HG03565 (cell line): ENCODE data around the gene MEP1B.
"Not testable (repeated sequence)": the region's sequence is repeated elsewhere in the genome, so short reads cannot be mapped to it uniquely, and the experiment has no call there.

Experiments used
- ATAC-seq: cut with Tn5 transposase; IDR thresholded peaks from one replicate; pipeline ENCODE4 v1.9.1; 2021; ENCODE audit warnings: mild to moderate bottlenecking, moderate library complexity; ENCODE audit not compliant: unreplicated experiment

Gene MEP1B

DNA sequence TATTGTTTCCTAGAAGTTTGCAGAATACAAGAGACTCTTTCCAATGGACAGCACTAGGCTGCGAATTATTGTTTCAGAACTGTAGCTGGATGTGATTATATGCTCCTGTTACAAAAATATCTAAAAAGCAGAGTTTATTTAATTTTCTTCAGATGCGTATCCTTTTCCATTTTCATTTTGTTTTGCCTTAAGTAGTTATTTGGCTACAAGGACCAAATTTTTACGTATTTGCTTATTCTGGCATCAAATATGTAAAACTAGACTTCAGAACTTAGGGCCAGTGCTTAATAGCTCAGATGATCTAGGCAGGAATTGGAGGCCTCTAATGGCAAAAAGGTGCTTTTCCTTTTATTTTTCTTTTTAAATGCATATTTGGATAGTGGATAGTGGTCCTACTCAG lies 18.7 kb downstream of the MEP1B start:
- ATAC-seq: no peak

DNA sequence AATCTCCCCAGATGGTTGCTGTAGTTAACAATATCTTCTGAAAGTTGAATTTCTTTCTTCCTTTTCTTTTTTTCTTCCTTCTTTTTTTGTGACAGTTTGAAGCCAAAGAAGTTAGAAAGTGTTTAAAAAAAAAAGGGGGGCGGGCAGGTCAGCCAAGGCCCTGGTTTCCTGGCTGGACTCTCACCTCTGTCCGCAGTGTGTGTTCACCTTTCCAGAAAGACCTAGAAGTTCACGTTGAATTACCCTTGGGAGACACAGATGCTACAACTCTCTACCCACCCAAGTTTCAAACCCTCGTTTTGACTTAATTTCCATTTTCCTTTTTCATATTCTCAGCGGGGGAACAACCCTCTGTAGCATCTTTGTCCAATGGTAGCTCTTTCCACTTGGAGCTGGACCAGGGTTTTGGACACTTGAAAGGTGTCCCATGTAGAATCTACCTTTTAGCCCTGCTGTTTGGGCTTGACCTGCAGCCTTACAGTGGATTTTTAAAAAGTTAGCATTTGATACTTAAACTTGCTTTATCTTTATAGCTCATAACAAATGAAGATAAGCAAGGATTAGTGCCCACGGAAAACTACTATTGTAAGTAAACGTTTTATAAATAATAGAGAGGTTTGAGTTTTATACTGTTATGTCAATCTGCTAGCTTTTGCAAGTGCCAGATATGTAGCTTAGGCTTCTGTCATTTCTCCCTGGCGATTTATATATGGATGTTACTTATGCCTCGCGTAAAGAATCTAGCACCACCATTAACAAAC lies 20.0 kb downstream of the MEP1B start:
- ATAC-seq: no peak

- no peak for ATAC-seq
These were observed 23.9 kb downstream of the MEP1B start for GRCh38 chr18:32213693-32214092.

- no peak for ATAC-seq
These were observed 26.6 kb downstream of the MEP1B start for GRCh38 chr18:32216390-32216789.

GRCh38 chr18:32219431-32220018 lies 29.7 kb downstream of the MEP1B start:
- no peak for ATAC-seq

DNA sequence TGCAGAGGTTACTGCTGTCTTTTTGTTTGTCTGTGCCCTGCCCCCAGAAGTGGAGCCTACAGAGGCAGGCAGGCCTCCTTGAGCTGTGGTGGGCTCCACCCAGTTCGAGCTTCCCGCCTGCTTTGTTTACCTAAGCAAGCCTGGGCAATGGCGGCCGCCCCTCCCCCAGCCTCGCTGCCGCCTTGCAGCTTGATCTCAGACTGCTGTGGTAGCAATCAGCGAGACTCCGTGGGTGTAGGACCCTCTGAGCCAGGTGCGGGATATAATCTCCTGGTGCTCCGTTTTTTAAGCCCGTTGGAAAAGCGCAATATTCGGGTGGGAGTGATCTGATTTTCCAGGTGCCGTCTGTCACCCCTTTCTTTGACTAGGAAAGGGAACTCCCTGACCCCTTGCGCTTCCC lies 43.5 kb downstream of the MEP1B start:
- not testable (repeated sequence) for ATAC-seq

DNA sequence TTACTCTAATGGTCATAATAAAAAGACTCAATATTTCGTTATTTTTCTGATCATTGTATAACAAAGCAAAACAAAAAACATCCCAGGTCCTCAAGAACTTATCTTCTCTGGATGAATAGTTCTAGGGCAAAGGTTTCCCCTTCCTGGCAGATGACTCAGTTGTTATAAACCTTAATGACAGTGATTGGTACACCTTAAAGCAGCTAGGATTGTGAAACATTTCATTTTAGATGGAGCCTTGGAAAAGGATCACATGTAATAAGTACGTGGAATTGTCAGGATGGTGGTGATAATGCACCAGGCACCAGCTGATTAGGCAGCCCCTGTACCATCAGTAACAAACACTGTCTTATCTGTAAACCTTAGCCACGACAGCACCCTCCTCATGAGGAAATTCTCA lies 47.2 kb downstream of the MEP1B start:
- no peak for ATAC-seq

- no peak for ATAC-seq
These were observed 48.9 kb downstream of the MEP1B start for GRCh38 chr18:32238635-32239268.

DNA sequence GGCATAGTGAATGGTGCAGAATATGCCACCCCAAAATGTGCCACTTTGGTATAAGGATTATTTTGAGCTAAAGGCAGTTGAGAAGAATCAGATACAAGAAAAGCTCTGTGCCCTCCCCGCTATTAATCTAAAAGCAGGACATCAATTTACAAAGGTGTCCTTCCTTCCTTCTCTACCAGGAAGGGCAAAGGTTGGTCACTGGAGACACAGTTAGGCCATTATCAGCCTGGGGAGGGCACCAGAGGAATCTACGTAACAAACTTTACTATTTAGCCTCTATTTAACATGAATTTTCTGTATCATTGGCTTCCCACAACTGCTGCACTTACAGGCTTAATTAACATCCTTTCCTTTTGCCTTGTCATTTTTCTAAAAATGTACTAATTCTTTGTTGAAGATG lies 52.6 kb downstream of the MEP1B start:
- no peak for ATAC-seq

GRCh38 chr18:32243358-32243757 lies 53.5 kb downstream of the MEP1B start:
- no peak for ATAC-seq

DNA sequence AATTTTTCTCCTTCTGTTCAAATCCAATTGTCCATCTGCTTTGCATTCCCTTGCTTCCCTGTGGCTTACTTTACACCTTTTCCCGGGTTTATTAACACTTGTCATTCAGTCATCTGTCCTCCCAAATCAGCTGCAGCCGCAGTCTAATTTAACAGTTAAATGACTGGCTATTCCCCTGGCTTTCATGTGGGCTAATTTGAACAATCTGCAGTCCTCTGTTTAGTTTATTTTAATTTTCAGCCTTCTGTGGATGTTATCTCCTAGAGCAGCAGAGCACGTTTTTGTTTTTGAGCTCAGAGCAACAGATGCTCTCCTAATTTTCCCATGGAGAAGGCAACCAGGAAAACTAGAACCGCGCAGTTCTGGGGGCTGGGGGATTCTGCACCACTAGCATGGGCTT lies 55.0 kb downstream of the MEP1B start:
- no peak for ATAC-seq

DNA sequence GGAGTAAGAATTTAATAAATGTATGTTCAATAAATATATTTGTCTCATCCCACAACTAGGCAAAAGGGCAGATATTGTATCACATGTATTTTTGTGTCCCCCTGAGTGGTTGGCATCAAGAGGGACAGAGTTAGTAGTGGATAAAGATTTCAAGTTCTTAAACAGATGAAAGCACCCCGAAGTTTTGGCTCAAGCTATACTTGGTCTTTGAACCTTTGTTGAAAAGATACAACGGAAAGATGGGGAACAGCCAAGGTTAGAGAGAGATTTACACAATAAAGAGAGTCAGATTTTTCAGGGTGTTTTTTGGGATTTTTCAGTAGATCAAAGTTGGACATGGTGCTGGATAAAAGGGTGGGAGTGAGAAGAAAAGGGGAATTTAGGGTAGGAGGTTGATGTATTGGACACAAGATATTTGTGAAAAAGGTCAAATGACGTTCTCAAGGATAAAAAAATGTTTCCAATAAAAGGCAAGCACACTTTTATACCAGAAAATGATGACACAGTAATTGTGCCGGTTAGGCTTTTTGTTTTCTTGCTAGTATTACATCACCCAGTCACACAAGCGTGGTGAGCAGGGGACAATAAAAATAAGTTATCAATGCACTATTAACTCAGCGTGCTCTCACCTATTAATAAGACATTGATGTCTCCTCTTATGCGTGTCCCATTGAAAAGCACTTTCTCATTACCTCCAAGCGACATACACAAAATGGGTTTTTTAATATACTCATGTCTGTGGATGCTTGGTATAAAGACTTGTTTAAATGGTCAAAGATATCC lies 59.5 kb downstream of the MEP1B start:
- no peak for ATAC-seq

GRCh38 chr18:32251466-32251865 lies 61.6 kb downstream of the MEP1B start:
- ATAC-seq: no peak

DNA sequence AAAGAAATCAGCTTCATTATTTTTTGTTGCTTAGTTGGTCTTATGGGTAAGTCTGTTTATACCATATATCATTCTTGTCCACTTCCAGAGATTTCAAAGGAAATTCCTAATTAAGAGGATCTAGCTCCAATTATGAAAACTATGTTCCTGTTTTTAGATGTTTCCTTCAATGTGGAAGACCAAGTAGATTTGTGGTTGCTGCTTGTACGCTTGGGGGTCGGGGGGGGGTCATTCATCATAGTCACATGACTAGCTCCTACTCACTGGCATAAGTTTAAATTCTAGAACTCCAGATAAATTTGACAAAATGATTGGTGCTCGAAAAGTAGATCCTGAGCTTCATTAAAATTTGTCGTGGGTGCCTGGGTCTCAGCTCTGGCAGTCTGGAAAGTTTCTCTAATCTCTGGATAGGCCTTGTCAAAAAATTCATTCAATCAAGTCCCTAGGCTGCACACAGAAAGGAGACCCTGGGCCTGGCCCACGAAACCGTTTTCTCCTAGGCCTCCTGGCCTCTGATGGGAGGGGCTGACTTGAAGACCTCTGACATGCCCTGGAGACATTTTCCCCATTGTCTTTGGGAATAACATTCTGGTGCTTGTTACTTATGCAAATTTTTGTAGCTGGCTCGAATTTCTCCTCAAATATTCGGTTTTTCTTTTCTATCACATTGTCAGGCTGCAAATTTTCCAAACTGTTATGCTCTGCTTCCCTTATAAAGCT lies 62.5 kb downstream of the MEP1B start:
- no peak for ATAC-seq

DNA sequence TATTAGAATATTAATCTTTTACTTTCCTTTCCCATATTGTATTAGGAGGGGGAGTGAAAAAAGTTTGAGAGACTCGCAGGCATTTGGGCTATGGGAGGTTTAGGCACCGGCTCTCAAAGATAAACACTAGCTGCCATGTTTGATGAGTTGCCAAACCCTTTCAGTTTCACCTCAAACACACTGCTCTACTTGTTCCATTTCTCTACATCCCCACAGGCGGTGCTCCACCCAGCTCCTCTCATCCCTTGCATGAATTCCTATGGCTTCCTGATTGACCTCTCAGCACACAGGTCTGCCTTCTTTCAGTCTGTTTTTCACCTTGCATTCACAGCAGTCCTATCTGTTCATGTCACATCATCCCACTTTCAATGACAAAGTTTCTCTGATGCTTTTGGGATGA lies 65.7 kb downstream of the MEP1B start:
- ATAC-seq: no peak

- no peak for ATAC-seq
These were observed 67.4 kb downstream of the MEP1B start for GRCh38 chr18:32257084-32257785.

- no peak for ATAC-seq
These were observed 68.3 kb downstream of the MEP1B start for GRCh38 chr18:32258148-32258547.

- no peak for ATAC-seq
These were observed 68.8 kb downstream of the MEP1B start for GRCh38 chr18:32258558-32259204.

DNA sequence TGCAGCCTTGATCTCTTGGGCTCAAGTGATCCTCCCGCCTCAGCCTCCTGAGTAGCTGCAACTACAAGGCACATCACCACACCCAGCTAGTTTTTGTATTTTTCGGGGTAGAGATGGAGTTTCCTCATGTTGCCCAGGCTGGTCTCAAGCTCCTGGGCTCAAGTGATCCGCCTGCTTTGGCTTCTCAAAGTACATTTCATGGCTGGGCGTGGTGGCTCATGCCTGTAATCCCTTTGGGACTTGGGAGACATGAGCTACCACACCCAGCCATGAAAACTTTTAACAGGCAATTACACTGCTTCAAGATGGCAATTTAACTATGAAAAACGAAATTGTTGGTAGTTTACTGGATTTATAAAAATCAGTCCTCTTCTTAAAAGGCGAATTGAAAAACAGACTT lies 69.7 kb downstream of the MEP1B start:
- ATAC-seq: no peak

DNA sequence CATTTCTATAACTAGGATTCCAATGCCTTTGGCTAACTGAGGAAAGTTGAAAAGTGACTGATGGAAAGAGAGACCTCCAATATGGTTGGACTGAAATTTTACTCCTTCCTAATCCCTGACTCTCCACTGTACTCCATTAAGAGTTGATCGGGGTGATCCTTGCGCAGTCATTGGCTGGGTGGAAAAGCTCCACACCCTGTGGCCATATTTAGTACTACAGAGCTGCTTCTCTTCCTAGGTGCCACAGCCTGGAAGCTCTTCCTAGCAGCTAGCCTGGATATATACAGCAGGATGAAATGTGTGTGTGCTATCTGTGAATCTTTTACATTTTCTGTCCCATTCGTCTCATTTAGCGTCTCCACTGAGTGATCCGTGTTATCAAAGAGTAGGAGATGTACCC lies 71.2 kb downstream of the MEP1B start:
- ATAC-seq: no peak
